Left colon (tissue), 2 donors: ENCODE results near the gene SELP. TPM values are rescaled to one million over a fixed set of nuclear protein-coding genes. Genes with fewer than 3 reads are reported as not detected.
"Not testable (repeated sequence)": the region's sequence is repeated elsewhere in the genome, so short reads cannot be mapped to it uniquely, and the experiment has no call there.

Experiments used
- ATAC-seq: fragments of 200-7000 bp; cut with Tn5 transposase; one replicate; pipeline ENCODE4 v1.9.1; 2020; ENCODE audit warnings: mild to moderate bottlenecking, moderate library complexity
- DNase-seq, 2 donors: peaks; one replicate each; pipeline ENCODE4 v3.0.0-alpha.2; 2020
- intact Hi-C, 2 donors: fragments of 100-400 bp; cut with DNase I in 1 of 2; cut with micrococcal nuclease in 1 of 2; formaldehyde crosslinking; loops; one replicate each; pipeline versions ENCODE4 v1.11.2 to v1.14.0; 2022; cut with DNase I, micrococcal nuclease
- long read RNA-seq: library from polyadenylated mRNA; unstranded; transcript quantifications from one replicate; pipeline ENCODE4 v2.0.0, GENCODE V29; 2021
- total RNA-seq, 2 donors: library from RNA; stranded (reverse); fragmentation: NEBNext Ultra II Directional; extraction: Animal tissue kit (Norgen Biotek cat#: 25700); gene quantifications; one replicate each; pipeline ENCODE4 v1.2.1, GENCODE V29; 2021
- donor health status: DM: no; HTN: no; CAD: no.
- donor health status: DM: yes; HTN: yes; CAD: no.

The SELP gene
- total RNA-seq, result 1 to 10 TPM; 1.5 to 3.0 TPM
- long read RNA-seq, partial matches to known transcripts, result 1 of 7 reads
- long read RNA-seq, other reads (novel, unspliced or antisense), result 5 of 7 reads

DNA sequence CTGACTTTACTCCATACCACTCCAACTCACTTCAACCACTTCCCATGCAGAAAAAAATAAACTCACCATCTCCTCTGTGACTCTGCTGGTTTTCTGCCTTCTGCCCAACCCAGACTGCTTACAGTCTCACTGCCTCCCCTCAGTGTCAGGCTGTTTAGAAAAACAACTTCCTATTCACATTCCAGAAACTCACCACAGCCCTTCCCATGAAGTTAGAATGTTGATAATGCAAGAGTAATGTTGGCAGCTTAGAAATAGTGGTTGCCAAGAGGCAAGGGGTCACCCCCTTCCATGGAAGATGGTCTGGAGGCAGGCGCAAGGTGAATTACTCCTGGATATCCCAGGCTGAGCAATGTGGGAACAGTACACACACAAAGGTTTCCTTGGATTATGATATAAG, at the start of gene SELP:
Gene SELP (minus strand): TSS at position 119 of the 400 bp plus-strand sequence. CDS start 50 bp downstream, at position 69.
- intact Hi-C loops, result no loop called here
- DNase-seq, result no peak
- no peak for ATAC-seq

DNA sequence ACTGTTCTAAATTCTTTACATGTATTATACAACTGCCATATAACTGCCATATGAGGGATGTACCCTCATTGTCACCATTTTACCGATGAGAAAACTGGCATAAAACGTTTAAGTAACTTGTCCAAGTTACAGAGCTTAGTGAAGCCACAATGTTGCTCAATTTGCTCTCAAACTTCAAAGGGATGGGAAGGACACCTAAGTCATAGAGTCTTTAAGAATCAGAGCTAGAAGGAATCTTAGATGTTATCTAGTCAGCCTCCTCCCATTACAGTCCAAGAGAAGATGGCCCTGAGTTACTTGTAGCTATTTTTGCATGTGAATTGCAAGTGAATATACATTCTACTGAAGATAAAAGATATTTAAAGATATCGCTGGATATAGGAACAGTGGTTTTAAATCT, 49.8 kb upstream of the SELP start:
- intact Hi-C loops, result no loop called here
- DNase-seq (no peak), ATAC-seq (no peak)

DNA sequence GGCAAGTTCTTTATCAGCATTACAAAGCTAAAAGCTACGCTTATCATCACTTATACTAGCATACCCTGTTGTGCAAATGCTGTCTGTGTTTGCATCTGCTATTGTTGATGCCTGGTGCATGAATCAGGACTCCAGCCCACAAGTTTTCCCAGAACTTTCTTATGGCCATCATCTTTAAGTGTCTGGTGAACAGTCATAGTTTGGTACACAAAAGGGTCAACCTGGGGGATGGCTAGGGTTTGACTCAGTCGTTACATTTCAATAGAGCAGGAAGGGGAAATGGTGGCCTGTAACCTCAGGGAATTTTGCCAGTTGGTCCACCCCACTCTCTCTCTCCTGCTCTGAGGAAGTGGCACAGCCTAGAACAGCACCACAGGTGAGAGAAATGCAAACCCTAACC, 46.1 kb upstream of the SELP start:
- no peak for ATAC-seq
- DNase-seq, result no peak
- intact Hi-C loops, result no loop called here

GRCh38 chr1:169670836-169671235, 40.9 kb upstream of the SELP start:
- no peak for ATAC-seq
- DNase-seq, result no peak
- intact Hi-C loops, result no loop called here

GRCh38 chr1:169670244-169670643, 40.3 kb upstream of the SELP start:
- DNase-seq, intact Hi-C loops, ATAC-seq: not testable (repeated sequence)

DNA sequence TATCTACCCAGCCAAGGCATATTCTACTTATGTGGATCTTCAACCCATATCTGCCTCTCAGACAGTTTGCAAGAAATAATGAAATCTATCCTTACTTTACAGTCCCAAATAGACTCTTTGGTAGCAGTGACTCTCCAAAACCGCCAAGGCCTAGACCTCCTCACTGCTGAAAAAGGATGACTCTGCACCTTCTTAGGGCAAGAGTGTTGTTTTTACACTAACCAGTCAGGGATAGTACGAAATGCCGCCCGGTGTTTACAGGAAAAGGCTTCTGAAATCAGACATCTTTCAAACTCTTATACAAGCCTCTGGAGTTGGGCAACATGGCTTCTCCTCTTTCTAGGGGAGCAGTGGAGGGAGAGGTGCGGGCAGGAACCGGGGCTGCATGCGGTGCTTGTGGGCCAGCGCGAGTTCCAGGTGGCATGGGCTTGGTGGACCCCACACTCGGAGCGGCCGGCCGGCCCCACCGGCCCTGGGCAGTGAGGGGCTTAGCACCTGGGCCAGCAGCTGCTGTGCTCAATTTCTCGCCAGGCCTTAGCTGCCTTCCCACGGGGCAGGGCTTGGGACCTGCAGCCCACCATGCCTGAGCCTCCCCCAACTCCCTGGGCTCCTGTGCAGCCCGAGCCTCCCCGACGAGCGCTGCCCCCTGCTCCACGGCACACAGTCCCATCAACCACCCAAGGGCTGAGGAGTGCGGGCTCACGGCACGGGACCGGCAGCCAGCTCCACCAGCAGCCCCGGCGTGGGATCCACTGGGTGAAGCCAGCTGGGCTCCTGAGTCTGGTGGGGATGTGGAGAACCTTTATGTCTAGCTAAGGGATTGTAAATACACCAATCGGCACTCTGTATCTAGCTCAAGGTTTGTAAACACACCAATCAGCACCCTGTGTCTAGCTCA, 38.0 kb upstream of the SELP start:
- intact Hi-C loops, DNase-seq, ATAC-seq: not testable (repeated sequence)

GRCh38 chr1:169667227-169667639, 37.3 kb upstream of the SELP start:
- ATAC-seq, intact Hi-C loops, DNase-seq: not testable (repeated sequence)

- DNase-seq, ATAC-seq, intact Hi-C loops: not testable (repeated sequence)
Observed at GRCh38 chr1:169662680-169663079, 32.8 kb upstream of the SELP start.

GRCh38 chr1:169661066-169661465, 31.1 kb upstream of the SELP start:
- DNase-seq, intact Hi-C loops, ATAC-seq: not testable (repeated sequence)

- ATAC-seq, intact Hi-C loops: not testable (repeated sequence)
Observed at GRCh38 chr1:169658777-169659176, 28.9 kb upstream of the SELP start.

DNA sequence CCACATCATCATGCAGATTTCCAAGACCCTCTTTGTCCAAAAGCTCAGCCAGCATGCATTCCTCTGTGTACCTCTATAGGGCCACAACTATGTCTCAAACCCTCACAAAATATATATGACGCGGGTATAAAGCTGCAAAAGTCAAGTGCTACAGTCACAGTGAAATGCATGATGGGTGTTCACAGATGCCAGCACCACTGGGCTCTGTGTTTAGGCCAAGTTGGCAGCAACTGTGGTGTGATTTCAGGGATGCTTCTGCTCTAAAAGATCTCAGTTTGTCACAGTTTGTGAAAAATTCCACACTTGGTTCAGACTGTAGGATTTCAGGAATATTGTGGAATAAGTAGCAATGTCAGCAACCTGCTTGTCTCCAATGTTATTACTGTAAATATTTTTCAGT, 23.9 kb upstream of the SELP start:
- ATAC-seq (no peak), DNase-seq (no peak)
- intact Hi-C loops, result no loop called here

More at GRCh38 chr1:169658777-169659176, 28.9 kb upstream of the SELP start:
- DNase-seq, result not testable (repeated sequence)

DNA sequence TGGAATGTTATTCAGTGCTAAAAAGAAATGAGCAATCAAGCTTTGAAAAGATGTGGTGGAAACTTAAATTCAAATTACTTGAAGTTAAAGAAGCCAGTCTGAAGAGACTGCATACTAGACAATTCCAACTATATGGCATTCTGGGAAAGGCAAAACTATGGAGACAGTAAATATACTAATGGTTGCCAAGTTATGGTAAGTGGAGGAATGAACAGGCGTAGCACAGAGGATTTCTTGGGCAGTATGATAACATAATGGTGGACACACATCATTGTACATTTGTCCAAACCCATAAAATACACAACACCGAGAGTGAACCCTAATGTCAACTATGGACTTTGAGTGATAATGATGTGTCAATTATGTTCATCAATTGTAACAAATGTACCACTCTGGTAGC, 21.1 kb upstream of the SELP start:
- intact Hi-C loops, result no loop called here
- DNase-seq (no peak), ATAC-seq (no peak)

DNA sequence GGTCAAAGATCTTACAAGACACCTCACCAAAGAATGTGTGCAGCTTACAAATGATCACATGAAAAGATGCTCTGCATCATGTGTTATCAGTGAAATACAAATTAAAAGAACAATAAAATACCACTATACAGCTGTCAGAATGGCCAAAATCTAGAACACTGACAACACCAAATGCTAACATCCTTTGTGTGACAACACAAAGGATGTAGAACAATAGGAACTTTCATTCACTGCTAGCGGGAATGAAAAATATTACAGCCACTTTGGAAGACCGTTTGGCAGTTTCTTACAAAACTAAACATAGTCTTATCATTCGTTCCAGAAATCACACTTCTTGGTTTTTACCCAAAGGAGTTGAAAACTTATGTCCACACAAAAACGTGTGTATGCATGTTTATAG, 20.6 kb upstream of the SELP start:
- ATAC-seq (no peak), DNase-seq (no peak)
- intact Hi-C loops, result no loop called here

- DNase-seq (no peak), ATAC-seq (no peak)
- intact Hi-C loops, result no loop called here
Observed at GRCh38 chr1:169648709-169649108, 18.8 kb upstream of the SELP start.

DNA sequence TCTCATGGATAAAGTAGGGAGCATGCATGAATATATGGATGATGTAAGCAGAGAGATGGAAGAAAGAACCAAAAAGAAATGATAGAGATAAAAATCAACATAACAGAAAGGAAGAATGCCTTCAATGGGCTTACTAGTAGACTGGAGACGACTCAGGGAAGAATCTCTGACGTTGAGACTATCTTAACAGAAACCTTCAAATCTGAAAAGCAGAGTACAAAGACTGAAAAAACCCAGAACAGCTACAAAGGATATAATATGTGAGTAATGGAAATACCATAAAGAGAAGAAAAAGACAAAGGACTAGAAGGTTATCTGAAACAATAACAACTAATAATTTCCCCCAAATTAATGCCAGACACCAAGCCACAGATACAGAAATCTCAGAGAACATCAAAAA, 18.3 kb upstream of the SELP start:
- DNase-seq (no peak), ATAC-seq (no peak)
- intact Hi-C loops, result no loop called here

DNA sequence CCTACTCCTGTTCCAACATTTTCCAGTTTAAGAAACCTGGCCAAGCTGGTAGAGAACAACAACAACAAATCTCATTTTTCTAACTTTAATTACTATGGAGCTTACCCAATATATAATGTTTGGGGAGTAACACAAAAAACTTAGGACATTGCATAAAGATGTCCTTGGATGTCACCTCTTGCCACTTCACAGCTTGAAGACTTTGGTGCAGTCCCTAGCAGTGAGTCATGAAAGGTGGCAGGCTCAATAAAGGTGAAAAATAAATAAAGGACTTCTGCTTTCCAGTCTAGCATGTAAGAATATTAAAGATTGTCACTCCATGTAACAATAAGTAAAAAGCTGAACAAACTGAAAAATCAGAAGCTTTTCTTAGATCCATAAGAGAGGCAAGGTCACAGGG, 17.6 kb upstream of the SELP start:
- intact Hi-C loops, result no loop called here
- DNase-seq, result no peak
- ATAC-seq, result no peak

DNA sequence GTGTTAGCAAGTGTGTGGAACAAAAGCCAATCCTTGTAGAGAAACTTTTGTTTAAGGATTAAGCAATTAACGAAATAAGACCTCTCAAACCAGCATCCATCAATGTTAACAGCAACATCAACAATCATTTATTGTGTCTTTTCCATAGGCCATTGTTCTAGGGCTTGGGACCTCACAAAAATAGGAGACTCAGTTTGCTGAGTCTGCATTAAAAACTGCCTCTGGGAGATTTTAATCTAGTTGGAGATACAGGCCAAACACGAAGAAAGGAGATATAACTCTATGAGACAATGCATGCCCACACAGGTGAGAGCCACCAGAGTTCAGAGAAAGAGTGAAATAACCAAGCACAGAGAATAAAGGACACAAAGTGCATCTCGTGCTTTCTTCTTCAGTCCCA, 14.4 kb upstream of the SELP start:
- intact Hi-C loops, result no loop called here
- ATAC-seq, result no peak

GRCh38 chr1:169634877-169635276, 5.0 kb upstream of the SELP start:
- intact Hi-C loops, result no loop called here
- DNase-seq (no peak), ATAC-seq (no peak)

More for the DNA sequence above, 14.4 kb upstream of the SELP start:
- DNase-seq, result no peak

- ATAC-seq, result no peak
- intact Hi-C loops, result no loop called here
- no peak for DNase-seq
Observed at GRCh38 chr1:169634145-169634544, 4.2 kb upstream of the SELP start.

- ATAC-seq, result no peak
- intact Hi-C loops, result no loop called here
- no peak for DNase-seq
Observed at GRCh38 chr1:169631249-169631648, 1.3 kb upstream of the SELP start.
